Measurements from ENCODE around the gene MPRIP.

Gene MPRIP

DNA sequence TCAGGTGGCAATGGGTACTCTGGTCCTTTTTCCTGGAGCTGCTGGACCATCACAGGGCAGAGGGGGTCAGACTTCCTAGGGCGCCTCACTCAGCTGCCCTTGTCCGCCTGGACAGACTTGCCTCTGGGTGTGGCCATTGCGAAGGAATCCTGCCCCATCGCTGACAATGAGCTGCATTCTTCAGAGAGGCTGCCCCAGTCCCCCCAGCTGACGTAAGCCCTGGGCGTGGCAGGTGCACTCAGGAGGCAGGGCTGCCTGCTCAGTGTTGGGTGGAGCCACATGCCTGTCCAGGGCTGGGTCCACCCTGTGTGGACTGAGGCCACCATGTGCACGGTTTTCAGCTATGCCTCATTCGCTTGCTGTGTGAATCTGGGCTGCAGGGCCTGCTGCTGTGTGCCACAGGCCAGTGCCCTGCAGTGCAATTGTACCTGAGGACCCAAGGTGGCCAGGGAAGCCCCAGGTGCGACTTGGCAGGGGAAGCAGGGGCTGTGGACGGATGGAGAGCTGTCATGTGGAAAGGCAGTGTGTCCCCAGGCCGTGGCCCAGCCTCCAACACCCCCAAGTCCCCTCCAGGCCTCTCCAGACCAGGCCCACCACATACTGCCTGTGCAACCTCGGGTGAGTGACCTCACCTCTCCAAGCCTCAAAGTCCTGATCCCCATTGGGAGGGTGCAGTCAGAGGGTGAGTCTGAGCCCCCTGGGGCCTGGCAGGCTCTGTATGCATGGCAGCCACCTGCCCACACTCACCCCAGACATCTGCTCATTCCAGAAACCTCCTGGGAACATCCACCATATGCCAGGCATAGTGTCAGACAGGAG lies 14.0 kb upstream of the MPRIP start:
- no peak for DNase-seq (ENCODE audit: low read depth in 2 of 3, low spot score in 2 of 3)

DNA sequence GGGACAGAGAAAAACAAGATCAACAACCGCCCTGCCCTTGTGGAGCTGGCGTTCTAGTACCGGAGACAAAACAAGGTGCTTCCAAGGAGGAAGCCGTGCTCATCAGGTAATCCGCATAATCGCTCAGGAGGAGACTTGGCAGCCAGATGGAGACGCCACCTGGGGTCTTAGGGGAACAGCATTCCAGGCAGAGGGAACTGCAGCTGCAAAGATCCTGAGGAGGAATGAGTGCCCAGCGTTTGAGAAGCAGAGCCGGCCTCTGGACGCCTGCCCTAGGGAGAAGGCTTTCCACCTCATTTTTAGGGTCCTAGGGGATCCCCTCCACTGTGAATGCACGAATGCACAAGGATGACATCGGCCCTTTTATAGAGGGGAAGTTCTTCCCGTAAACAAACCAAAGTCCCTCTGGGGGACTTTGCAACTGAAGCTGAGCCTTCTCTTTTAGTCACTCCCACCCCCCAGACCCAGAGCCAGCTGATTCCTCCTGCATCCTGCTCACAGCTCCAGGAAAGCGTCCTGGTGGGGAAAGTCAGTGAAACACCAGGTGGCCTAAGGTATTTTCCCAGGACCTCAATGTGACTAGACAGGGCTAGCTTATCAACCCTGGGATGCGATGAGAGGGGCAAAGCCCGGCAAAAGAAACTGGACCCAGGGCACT lies 13.2 kb upstream of the MPRIP start:
- DNase-seq (ENCODE audit: low read depth in 2 of 3, low spot score in 2 of 3), result no peak

DNA sequence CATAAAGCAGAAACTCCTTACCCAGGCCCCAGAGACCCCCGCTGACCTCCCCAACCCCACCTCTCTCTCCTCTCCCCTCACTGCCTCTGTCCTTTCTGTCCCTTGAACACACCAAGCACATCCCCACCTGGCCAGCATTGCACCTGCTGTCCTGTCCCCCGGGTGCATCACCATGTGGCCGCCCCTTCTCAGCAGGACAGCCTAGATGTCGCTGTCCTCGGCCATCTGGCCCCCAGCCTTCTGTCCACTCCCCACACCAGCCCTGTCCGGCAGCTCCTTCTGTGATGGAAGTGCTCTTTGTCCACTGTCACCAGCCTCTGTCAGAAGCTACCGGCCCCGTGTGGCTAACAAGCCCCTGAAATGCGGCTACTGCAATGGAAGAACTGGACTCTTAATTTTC lies 12.3 kb upstream of the MPRIP start:
- DNase-seq (ENCODE audit: low read depth in 2 of 3, low spot score in 2 of 3), result no peak

DNA sequence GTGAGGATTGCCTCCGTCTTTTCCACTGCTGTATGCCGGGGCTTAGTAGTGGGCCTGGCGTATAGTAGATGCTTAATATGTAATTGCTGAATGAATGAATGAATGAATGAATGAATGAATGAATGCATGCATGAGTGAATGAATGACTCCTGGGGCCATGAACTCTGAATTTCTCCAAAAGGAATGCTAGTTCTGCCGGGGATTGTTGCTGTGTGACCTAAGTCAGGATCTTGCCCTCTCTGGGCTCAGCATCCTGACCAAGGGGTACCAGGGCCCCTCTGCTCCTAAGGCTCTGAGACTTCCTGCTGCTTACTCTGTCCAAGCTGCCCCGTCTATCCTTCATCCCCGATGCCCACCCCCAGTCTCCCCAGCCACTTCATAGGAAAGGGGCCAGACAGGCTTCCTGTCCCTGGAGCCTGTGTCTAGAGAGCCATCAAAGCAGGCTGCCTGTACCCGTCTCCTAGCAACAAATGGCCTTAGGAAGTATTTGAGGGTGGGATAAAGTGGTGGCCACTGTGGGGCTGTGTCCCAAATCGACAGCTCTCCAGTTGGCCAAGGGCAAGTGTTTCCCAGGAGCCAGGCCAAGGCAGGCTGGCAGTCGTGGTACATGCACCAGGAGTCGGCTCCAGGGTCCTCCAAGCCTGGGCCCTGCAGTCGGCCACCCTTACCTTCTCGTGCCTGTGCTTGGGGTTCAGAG lies 11.6 kb upstream of the MPRIP start:
- no peak for DNase-seq (ENCODE audit: low read depth in 2 of 3, low spot score in 2 of 3)

DNA sequence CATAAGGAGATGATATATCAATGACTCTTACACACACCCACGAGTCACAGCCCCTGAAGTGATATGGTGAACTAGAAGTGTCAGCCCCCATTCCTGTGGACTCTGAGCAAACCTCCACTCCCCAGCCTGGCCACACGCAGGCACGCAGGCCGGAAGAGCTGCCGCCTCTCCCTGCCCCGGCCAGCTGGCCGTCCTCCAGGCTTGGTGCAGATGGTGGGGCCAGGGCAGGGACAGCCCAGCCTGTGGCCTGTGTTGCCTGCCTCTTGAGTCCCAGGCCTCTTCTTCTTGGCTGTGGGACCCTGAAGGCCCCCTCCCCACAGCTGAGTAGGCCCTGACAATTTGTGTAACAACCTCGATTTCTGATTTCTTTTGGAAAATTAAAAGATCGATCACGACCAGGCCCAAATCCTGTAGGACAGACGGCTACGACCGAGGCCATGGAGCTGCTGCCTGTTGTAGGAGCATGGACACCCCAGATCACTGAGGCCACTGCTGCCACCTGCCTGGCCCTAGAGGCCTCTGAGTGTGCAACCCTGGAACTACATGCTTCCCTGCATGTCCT lies 10.0 kb upstream of the MPRIP start:
- no peak for DNase-seq (ENCODE audit: low read depth in 2 of 3, low spot score in 2 of 3)

DNA sequence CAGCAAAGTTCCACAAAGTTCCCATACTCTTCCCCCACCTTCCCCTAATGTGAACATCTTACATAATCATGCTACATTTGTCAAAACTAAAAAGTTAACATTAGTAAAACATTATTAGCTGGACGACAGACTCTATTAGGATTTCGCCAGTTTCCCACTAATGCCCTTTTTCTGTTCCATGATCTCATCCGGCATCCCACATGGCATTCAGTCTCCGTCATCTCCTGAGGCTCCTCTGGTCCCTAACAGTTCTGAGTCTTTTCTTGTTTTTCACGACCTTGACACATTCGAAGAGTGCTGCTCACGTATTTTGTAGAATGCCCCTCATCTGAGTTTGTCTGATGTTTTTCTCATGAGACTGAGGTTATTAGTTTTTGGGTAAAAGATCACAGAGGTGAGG lies 8.8 kb upstream of the MPRIP start:
- no peak for DNase-seq (ENCODE audit: low read depth in 2 of 3, low spot score in 2 of 3)

DNA sequence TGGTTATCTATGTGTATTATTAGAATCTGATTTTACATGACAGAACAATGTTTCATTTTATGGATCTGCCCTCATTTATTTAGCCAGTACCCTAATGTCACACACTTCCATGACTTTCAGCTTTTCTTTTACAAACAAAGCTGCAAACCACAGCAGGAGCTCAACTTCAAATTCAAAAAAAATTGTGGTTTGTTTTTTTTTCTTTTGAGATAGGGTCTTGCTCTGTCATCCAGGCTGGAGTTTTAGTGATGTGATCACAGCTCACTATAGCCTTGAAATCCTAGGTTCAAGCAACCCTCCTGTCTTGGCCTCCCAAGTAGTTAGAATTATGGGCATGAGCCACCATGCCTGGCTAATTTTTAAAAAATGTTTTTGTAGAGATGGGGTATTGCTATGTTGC lies 8.2 kb upstream of the MPRIP start:
- DNase-seq (ENCODE audit: low read depth in 2 of 3, low spot score in 2 of 3), result no peak

DNA sequence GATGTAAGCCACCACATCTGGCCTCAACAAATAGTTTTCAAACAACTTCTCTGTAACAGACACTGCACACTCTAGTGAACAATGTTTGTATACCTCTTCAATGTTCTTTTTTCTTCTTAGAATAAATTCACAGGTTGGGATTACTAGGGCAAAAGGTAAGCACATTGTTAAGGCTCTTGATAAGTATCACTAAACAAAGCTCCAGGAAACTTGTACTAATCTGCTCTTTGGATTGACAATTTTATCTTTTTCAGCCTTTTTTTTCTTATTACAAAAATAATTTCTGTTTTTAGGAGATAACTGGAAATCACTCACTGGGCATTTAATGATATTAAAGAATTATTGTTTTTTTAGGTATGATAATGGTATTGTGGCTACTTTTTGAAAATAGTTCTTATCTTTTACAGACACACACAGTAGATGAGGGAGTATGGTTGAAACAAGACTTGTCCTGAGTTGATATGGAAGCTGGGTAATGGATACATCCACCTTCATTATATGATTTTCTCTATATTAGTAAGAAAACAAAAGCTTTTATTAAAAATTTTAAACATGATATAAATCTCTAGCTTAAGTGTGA lies 7.7 kb upstream of the MPRIP start:
- no peak for DNase-seq (ENCODE audit: low read depth in 2 of 3, low spot score in 2 of 3)

DNA sequence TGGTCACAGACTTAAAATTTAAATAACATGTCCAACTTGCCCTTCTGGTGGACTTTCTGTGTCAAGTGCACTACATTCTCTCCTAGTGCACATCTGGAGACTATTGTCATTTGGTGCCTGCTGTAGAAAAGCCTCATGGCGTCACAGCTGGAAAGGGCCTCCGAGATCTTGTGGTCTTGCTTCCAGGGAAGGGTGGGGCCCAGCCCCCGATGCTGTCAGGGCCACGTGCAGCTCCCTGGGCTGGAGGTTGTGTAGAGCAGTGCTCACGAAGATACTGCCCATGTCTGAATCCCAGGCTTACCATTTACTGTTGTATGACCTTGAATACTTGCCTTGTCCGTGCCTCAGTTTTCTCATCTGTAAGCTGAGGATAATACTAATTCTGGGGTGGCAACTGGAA lies 6.8 kb upstream of the MPRIP start:
- no peak for DNase-seq (ENCODE audit: low read depth in 2 of 3, low spot score in 2 of 3)

DNA sequence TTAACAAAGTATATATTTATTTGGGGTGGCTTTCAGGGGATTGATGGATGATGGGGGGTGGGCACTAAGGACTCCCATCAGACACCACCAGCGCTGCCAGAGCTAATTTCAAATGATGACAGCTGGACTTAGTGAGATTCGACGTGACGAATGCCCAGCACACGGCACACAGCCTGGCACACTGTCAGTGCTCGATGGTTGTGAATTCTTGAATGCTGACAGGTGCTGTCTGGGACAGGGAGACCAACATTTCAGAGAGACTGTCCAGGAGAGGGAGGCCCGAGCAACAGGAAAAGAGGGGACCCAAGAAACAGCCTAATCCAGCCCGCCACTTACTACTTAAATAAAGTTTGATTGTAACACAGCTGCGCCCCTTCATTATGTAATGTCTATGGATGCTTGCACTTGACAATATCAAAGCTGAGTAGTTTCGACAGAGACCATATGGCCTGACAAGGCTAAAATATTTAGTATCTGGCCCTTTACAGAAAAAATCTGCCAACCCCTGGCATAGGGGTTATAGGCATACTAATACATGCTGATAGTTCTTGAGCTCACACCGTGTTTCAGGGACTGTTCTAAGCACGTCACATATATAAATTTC lies 6.2 kb upstream of the MPRIP start:
- DNase-seq (ENCODE audit: low read depth in 2 of 3, low spot score in 2 of 3), result no peak

DNA sequence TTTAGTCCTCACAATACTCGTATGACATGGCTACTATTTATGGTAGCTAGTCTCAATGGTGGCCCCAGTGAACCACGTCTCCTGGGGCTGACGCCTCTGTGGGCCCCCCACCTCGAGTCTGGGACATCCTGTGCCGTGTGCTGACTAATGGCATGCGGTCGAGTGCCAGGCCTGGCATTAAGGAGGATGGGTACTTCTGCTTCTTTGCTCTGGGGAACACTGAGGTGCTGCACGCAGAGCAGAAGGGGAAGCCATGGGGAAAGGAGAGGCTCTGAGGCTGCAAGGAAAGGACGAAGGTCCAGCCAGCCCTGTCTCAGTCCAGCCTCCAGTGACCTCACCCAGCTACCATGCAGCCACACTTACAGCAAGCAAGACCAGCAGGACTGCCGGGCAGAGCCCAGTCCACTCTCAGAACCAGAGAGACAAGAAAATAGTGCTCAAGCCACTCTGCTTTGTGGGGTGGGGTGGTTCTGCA lies 5.7 kb upstream of the MPRIP start:
- no peak for DNase-seq (ENCODE audit: low read depth in 2 of 3, low spot score in 2 of 3)

DNA sequence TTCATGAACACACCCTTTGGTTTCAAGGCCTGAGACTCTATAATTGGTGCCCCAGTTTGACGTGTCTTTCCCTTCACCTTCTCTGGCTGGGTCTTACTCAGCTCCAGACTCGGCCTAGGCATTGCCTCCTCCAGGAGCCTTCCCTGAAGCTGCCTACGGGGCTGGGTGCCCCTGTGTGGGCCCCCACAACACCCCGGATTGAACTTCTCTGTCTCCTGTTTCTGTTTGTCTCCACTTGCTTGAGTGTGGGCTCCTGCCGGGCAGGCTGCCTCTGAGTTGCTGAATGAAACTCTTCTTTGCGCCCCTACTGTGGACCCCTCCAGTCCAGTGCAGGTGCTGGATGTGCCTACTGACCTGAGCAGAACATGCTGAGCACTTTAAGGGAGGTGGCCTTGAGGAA lies 2.3 kb upstream of the MPRIP start:
- no peak for DNase-seq (ENCODE audit: low read depth in 2 of 3, low spot score in 2 of 3)

DNA sequence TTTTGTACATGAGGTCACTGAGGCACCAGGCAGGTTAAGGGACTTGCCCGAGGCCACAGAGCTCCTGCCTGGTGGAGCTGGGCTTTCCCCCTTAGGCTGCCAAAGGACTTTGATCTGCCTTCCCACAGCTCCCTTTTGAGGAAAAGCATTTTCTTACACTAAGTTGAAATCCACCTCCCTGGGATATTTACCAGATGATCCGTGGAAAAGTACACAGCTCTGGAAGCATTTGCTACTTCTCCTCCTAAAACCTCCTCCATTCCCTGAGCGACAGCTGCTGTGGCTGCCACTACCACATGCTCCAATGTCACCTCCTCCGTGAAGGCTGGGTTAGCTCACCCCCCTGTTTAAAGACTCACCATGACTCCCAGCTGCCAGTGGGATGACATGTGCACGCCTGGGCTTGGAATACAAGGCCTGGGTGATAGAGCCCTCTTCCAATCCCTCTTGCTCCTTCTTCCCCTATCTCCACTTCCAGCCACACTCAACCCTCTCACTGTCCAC lies 1.2 kb upstream of the MPRIP start:
- DNase-seq (ENCODE audit: low read depth in 2 of 3, low spot score in 2 of 3), result no peak

DNA sequence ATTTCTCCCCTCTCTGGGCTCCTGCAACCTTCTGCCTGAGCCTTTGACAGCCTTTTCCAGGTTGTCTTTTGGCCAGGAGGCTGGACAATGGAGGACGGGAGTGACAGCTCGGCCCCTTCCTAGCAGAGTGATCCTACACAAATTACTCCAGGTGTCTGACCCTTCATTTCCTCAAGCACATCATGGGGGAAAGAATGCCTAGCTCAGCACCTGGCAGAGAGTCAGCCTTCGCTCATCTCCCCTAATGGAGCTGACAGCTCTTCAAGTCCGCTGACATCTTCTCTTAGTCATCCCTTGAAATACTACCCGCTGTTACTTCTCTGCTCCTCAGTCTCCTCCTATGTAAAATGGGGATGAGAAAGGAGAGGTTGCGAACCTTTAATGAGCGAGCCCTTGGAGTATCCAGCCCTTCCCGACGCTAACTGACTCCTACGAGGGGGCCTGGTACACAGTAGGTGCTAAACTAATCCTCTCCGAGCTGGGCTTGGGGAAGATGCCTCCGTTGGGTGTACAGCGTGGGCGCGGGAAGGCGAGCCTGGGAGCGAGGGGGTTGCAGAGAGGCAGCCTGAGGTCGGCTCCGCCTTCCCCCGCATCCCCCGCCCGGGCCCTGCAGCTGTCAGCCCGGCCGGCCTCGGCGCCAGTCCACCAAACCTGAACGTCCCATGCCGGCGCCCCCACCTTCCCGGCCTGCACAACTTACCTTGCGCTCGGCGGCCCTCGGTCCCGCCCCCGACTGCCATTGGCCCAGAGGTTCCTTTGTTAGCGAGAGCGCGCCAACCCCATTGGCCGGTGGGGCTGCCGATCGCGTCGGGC lies 480 bp upstream of the MPRIP start:
- peak; percentile 85 to 93 (median 86) for DNase-seq (ENCODE audit: low read depth in 2 of 3, low spot score in 2 of 3)

DNA sequence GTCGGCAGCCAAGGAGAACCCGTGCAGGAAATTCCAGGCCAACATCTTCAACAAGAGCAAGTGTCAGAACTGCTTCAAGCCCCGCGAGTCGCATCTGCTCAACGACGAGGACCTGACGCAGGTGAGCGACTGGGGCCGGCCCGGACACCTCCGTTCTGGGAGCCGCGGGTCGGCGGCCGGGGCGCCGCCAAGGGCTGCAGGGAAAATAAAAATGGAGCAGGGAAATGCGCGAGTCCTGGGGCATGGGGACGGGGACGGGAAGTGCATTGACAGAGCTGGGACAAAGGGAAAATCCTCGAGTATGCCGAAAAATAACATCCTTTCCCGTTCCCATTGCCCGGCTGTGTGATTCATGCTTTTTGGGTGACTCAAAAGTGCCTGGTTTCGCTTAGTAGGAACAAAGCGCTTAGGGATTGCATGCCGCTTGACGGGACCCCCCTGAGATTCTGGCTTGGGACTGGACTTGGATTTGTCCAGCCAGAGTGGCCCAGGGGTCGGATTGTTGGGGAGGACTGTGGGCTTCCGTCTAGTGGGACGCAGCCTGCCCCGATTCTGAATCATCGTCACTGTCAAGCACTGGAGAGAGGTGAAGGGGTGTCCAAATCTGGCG lies 699 bp downstream of the MPRIP start:
- DNase-seq (ENCODE audit: low read depth in 2 of 3, low spot score in 2 of 3), result no peak

DNA sequence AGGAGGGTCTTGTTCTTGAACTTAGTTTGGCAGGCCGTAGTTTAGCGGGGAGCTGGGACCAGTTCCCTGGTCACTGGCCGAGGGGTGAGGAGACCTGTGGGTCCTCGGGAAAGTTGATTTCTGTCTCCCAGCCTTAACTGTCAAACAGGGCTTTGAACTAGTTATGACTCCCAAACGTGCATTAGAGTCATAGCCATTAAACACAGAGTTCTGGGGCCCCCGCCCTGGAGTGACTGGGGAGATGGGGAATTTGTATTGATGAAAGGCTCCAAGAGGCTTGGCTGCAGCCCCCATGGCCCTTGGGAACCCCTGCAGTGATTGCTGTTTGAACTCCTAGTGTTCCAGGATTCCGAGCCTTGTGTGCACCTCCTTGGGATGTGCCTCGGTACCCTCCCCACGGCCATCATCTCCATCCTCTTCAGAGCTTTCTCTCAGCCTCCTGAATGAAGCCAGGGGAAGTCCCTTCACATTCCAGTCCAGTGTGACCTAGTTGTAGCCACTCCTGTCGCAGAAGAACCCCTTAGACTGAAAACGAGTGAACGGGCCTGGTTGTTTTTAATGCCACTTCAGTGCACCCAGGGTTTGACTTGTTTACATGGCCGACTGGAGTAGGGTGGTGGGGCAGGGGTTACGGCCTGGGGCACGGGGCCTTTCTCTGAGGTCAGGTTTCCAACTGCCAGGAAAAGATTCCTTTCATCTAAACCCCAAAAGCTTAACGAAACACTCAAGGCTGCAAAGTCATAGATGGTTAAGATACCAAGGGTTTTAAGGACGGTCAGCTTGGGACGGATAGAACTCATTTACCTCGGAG lies 1.4 kb downstream of the MPRIP start:
- no peak for DNase-seq (ENCODE audit: low read depth in 2 of 3, low spot score in 2 of 3)

DNA sequence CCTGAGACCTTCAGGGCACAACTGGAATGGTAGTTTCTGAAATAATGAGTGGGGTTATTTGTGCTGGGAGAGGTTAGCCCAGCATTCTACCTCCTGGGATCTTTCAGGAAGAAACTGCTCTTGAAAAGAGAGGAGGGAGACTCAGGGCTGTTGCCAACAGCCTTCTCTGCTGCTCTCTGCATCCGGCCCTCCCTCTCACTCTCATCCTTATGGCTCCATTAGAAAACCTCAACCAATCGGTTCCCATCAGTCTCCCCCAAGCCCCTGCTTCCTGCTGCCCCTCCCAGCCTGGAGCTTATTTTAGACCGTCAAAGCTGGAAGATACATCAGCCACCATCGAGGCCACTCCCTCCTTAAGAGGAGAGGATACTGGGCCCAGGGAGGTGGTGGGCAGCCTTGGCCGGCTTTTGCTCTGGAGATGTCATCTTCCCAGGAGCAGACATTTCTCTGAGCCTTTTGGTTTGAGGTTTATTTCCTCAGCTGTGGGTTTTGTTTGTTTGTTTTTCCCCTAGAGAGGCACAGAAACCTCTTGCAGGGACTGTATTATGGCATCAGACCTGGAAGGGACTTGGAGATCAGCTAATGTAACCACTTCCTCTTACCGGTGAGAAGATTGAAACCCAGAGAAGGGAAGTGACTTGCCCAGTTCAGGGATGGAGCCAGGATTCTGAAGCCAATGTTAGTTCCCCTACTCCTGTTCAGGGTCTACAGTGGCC lies 2.7 kb downstream of the MPRIP start:
- no peak for DNase-seq (ENCODE audit: low read depth in 2 of 3, low spot score in 2 of 3)

DNA sequence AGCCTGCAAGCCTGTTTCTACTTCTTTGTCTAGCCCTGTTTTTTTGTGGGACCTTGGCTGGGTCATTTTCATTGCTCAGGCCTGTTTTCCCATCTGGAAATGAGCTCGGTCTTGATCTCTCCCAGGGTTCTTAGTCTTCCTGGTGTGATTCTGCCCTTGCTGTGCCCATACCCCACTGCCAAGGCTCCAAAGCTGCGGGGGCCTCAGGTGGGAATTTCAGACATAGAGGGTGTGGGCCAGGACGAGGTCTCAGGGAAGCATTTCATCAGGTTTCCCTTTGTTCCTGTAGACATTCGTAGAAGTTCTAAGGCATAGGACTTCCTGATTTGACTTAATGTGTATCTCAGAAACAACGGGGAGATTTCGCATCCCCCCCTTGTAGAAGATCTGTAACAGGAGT lies 5.8 kb downstream of the MPRIP start:
- no peak for DNase-seq (ENCODE audit: low read depth in 2 of 3, low spot score in 2 of 3)

All from activated CD8-positive, alpha-beta memory T cell treated with anti-CD3 and anti-CD28 coated beads for 48 hours (primary cell).